Thoracic aorta (tissue), 2 donors: ENCODE measurements around the gene ICA1. TPM values are rescaled to one million over a fixed set of nuclear protein-coding genes. Genes with fewer than 3 reads are reported as not detected.
"Not testable (repeated sequence)": the region's sequence is repeated elsewhere in the genome, so short reads cannot be mapped to it uniquely, and the experiment has no call there.

Experiments used
- ATAC-seq: fragments of 150-250 bp; one replicate; pipeline ENCODE4 v1.8.0; 2017; ENCODE audit warnings: low read depth; ENCODE audit not compliant: insufficient number of reproducible peaks, low FRiP score
- DNase-seq: peaks from one replicate; pipeline ENCODE4 v3.0.0-alpha.2; 2020; ENCODE audit warnings: low spot score
- H3K27ac ChIP-seq, 2 donors: fragments of 200-600 bp; sonication (generic); 1 replicate in 1 of 2; 2 replicates in 1 of 2; pipeline ENCODE4 v1.5.1; 2016; ENCODE audit warnings: mild to moderate bottlenecking in 2 of 2, moderate library complexity in 2 of 2
- H3K27me3 ChIP-seq: fragments of 200-600 bp; sonication (generic); replicated peaks from 2 replicates; pipeline ENCODE4 v1.6.0; 2016; ENCODE audit warnings: mild to moderate bottlenecking; ENCODE audit not compliant: insufficient read depth
- H3K36me3 ChIP-seq: fragments of 200-600 bp; sonication (generic); one replicate; pipeline ENCODE4 v1.5.1; 2016
- H3K4me1 ChIP-seq, 2 donors: fragments of 200-600 bp; sonication (generic); 1 replicate in 1 of 2; 2 replicates in 1 of 2; pipeline versions ENCODE4 v1.5.1 to v1.6.0; 2016; ENCODE audit warnings: low read depth in 2 of 2, mild to moderate bottlenecking in 1 of 2; ENCODE audit not compliant: control insufficient read depth in 1 of 2
- H3K4me3 ChIP-seq: fragments of 200-600 bp; sonication (generic); 2 replicates; pipeline ENCODE4 v1.5.1; 2016; ENCODE audit warnings: mild to moderate bottlenecking
- H3K9me3 ChIP-seq: fragments of 200-600 bp; sonication (generic); 2 replicates; pipeline ENCODE4 v1.5.1; 2016
- total RNA-seq, 2 donors: library from RNA; depleted of rRNA; stranded (reverse); fragments of >200 nt; gene quantifications; one replicate each; pipeline versions ENCODE4 v1.1.0 to v1.2.3, GENCODE V29; 2016
- TF ChIP-seq, protein P1 (sequence below): fragments of 200-600 bp; sonication (generic); IDR thresholded peaks from one replicate; pipeline ENCODE4 v1.5.1; 2019; ENCODE audit warnings: antibody characterized with exemption

Gene ICA1
- total RNA-seq, 2 donors from 2014 or later = 6.6 to 9.9 TPM

DNA sequence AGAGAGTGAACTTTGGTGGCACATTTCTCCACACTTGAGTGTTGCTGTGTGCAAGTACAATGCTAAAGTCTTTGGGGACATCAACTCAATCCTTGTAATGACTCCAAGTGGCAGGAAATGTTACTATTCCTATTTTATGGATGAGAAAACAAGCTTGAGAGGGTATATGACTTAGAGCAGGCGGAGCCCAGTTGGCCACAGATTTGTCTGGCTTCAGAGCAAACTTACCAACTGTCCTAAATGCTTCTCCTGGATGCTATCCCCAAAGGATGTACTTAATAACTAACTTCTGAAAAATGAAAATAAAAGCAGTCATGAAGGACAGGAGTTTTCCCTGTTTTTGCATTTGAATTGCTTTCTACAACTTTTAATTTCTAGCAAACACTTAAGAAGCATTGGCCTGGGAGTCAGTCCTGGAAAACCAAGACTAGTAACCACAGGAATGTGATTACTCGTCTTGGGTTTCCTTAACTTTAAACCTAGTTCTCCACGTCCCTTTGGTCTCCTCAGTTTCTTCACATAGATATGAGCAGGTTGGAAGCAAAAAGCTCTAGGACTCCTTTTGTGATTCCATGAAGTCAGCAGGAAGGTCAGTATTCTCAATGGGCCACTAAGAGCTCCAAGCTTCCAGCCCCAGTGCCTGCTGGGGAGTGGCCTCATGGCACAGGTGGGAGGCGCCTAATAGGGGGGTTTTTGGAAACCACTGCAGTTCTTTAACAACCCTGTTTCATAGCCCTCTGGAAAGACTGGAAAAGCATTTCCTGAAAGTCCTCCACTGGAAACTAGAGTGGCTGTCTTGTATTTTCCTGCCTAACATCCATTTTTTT, 152.6 kb downstream of the ICA1 start:
- TF ChIP-seq, protein P1, sequence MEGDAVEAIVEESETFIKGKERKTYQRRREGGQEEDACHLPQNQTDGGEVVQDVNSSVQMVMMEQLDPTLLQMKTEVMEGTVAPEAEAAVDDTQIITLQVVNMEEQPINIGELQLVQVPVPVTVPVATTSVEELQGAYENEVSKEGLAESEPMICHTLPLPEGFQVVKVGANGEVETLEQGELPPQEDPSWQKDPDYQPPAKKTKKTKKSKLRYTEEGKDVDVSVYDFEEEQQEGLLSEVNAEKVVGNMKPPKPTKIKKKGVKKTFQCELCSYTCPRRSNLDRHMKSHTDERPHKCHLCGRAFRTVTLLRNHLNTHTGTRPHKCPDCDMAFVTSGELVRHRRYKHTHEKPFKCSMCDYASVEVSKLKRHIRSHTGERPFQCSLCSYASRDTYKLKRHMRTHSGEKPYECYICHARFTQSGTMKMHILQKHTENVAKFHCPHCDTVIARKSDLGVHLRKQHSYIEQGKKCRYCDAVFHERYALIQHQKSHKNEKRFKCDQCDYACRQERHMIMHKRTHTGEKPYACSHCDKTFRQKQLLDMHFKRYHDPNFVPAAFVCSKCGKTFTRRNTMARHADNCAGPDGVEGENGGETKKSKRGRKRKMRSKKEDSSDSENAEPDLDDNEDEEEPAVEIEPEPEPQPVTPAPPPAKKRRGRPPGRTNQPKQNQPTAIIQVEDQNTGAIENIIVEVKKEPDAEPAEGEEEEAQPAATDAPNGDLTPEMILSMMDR = no peak
- ATAC-seq = no peak
- no peaks in the 10 kb centered on the region for H3K36me3 ChIP-seq

GRCh38 chr7:8105449-8106095, 156.4 kb downstream of the ICA1 start:
- no peak for ATAC-seq
- H3K4me1 ChIP-seq = no peaks in the 10 kb centered on the region
- H3K36me3 ChIP-seq = no peaks in the 10 kb centered on the region
- H3K4me3 ChIP-seq = no peak overlapping the region
- DNase-seq = no peak
- no peak overlapping the region for H3K27ac ChIP-seq
- no peaks in the 10 kb centered on the region for H3K27me3 ChIP-seq
- H3K9me3 ChIP-seq = no peaks in the 10 kb centered on the region
- TF ChIP-seq, protein P1 = no peak

More for the DNA sequence above, 152.6 kb downstream of the ICA1 start:
- Histone ChIP-seq H3K27me3 (no peaks in the 10 kb centered on the region), H3K4me1 (no peaks in the 10 kb centered on the region), H3K27ac (no peak overlapping the region), H3K4me3 (no peak overlapping the region), H3K9me3 (no peaks in the 10 kb centered on the region)
- no peak for DNase-seq

GRCh38 chr7:8103282-8103681, 158.7 kb downstream of the ICA1 start:
- ATAC-seq = no peak
- H3K36me3 ChIP-seq = no peaks in the 10 kb centered on the region
- no peaks in the 10 kb centered on the region for H3K4me1 ChIP-seq
- H3K4me3 ChIP-seq = no peak overlapping the region
- H3K27me3 ChIP-seq = no peaks in the 10 kb centered on the region
- H3K9me3 ChIP-seq = no peaks in the 10 kb centered on the region
- DNase-seq = no peak
- TF ChIP-seq, protein P1 = no peak
- H3K27ac ChIP-seq = no peak overlapping the region

DNA sequence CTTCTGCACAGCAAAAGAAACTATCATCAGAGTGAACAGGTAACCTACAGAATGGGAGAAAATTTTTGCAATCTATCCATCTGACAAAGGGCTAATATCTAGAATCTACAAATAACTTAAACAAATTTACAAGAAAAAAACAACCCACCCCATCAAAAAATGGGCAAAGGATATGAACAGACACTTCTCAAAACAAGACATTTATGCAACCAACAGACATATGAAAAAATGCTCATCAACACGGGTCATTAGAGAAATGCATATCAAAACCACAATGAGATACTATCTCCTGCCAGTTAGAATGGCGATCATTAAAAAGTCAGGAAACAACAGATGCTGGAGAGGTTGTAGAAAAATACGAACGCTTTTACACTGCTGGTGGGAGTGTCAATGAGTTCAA, 160.7 kb downstream of the ICA1 start:
- not testable (repeated sequence) for H3K36me3 ChIP-seq, ATAC-seq, DNase-seq, H3K27ac ChIP-seq, H3K27me3 ChIP-seq, H3K4me3 ChIP-seq, H3K4me1 ChIP-seq, H3K9me3 ChIP-seq

GRCh38 chr7:8094164-8095140, 167.5 kb downstream of the ICA1 start:
- Histone ChIP-seq H3K36me3 (no peaks in the 10 kb centered on the region), H3K9me3 (no peaks in the 10 kb centered on the region), H3K27ac (no peak overlapping the region), H3K27me3 (no peaks in the 10 kb centered on the region), H3K4me1 (no peaks in the 10 kb centered on the region), H3K4me3 (no peak overlapping the region)
- ATAC-seq = no peak
- TF ChIP-seq, protein P1 = no peak
- no peak for DNase-seq
